ENCODE measurements around the gene MTCL1.

Gene MTCL1

DNA sequence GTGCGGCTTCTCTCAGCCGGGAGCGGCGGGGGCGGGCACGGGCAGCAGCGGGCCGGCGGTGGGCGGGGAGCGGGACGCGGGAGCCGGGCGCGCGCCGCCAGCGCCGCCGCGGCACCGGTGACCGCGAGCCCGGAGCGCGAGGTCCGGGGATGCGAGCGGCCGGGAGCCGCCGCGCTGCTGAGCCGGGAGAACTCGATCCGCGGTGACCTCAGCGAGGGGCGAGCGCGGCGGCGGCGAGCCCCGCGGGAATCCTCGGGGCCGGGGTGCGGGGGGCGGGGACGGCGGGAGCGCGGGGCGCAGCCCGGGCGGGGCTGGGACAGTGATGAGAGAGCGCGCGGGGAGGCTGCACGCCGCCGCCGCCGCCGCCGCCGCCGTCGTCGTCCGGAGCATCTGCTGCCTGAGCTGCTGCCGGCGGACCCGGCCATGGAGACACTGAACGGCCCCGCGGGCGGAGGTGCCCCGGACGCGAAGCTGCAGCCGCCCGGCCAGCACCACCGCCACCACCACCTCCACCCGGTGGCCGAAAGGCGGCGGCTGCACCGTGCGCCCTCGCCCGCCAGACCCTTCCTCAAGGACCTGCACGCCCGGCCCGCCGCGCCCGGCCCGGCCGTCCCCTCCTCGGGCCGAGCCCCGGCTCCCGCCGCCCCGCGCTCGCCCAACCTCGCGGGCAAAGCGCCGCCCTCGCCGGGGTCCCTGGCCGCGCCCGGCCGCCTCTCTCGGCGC, at the start of gene MTCL1:
Gene MTCL1 (plus strand): TSS at position 319 of the 723 bp plus-strand sequence. CDS start 105 bp downstream, at position 424.
- DNase-seq, result peak; percentile 49

- DNase-seq, result no peak
These were observed 49.1 kb upstream of the MTCL1 start for GRCh38 chr18:8656232-8656631.

GRCh38 chr18:8657050-8657820, 48.1 kb upstream of the MTCL1 start:
- peak; percentile 49 for DNase-seq

GRCh38 chr18:8657873-8658470, 47.4 kb upstream of the MTCL1 start:
- DNase-seq, result peak; percentile 69

GRCh38 chr18:8658858-8659485, 46.4 kb upstream of the MTCL1 start:
- peak; percentile 35 for DNase-seq

DNA sequence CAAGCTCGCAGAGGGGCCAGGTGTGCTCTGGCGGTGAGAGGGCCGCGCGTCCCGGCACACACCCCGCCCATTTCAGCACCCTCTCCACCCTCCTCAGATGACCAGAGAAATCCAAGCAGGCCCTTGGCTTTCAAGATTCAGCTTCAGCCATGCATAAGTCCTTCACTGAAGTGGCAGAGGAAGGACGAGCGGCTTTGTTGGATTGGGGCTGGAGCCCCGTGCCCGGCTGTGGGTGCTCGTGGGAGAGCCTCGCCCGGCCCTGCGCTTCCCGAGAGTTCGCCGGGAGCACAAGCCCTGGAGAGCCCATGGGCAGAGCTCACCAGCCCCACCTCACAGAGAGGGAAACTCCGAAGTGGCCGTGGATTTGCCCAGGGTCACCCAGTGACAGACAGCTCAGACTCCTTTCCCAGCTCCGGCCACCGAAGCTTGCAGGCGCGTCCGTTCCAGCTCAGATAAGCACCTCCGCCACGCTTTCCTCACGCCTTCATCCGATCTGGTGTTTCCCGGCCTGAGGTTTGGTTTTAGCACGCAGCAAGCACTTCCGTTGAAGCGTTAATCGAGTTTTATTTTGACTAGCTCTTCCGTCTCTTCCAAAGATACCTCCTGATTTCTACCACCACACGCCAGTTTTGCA, 45.6 kb upstream of the MTCL1 start:
- DNase-seq, result peak; percentile 71

- DNase-seq, result no peak
These were observed 45.0 kb upstream of the MTCL1 start for GRCh38 chr18:8660316-8660715.

DNA sequence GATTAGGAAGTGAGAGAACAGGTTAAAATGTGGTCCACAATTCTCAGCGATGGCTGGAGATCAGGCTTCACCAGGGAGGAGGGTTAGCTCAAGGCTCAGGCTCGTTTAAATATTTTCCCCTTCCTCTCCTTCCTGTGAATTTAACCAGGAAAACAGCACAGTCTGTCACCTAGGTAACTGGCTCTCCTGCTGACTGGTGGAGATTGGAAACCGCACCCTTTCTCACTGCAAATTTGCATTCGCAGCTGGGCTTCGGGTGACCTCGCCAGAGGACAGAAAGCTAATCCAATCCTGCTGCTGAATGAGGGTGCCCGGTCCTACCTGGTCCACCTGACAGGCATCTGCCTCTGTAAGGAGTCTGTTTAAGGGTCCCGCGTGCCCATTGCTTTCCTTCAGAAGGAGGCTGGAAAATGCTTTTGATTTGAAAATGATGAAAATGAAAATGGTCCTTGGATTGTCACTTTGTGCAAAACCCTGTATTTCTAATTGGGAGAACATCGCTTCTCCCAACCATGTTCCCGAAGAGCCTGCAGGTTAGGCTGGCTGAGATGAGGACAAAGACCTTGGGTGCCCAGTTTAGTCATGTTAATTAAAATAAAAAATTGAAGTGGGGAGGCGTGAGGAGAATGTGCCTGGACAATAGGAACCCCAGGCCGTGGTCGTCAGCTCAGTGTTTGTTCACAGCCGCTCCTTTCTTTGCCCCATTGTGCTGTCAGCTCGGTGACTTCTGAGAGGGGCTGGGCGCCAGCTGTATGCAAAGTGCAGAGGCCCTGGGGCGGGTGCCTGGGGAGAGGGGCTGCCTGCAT, 43.4 kb upstream of the MTCL1 start:
- DNase-seq, result peak; percentile 95

GRCh38 chr18:8662560-8663255, 42.6 kb upstream of the MTCL1 start:
- DNase-seq, result peak; percentile 85

DNA sequence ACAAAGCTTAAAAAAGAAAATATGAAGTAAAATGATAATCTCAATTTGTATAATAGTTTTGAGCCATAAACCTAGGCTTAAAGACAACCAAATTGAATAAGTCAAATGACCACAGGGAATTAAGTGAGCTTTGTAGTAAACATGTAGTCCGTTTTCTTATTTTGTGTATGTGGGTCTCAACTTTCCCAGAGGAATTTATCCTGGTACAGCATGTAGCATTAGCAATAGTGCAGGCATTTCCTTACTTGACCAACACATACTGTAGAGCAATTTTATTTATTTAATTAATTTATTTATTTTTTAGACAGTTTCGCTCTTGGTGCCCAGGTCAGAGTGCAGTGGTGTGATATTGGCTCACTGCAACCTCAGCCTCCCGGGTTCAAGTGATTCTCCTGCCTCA, 37.5 kb upstream of the MTCL1 start:
- no peak for DNase-seq

DNA sequence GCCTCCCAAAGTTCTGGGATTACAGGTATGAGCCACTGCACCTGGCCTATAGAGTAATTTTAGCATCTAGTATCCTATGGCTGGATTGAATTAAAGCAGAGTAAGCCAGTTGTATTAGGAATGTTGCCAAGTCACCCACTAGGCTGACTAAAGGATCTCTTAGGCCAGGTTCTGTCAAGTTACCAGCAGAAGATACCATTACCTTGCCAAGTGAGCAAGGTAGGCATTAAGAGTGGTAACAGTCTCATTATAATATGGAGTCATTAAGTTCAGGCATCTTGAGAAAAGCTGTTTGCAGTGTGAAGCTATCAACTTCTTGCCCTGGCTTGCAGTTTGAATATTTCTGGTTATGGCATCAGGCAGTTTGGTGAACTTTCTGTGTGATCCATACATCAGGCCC, 37.0 kb upstream of the MTCL1 start:
- no peak for DNase-seq

GRCh38 chr18:8669571-8669970, 35.8 kb upstream of the MTCL1 start:
- no peak for DNase-seq

DNA sequence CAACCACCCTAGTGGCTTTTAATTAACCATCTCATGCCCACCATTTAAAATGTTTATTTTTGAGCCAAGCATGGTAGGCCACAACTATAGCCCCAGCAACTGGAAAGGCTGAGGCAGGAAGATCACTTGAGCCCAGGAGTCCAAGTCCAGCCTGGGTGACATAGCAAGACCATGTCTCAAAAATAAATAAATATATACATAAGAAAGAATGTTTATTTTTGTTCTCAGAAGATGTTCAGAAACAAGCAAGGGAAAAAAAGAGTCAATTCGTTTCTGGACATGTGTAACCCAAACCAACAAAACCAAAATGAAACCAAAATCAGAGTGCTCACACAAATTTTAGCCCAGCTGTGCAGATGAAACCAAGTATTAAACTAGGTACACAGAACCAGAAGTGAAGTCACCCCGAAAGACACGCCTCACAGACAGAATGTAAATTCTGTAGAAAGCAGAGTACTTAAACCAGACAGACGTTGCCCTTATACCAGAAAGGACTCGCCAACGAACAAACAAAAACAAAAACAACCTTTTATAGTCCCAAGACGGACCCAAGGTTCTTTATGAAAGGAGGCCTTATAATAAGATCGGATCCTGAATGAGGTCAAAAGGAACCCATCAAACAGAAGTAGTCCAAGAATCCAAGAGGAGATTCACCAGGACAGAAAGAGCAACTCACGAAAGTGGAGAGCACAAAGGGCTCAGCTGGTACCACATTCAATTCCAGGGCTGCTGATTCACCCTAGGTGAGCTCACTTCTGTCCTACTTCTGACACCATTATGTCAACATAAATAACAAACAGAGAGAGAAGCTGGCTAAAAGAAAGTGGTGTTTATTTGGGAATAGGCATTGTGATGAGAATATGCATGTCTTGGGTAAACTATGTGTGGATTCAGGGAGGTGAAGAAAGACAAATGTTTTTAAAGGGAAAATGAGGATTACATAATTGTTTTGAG, 31.8 kb upstream of the MTCL1 start:
- DNase-seq, result no peak

DNA sequence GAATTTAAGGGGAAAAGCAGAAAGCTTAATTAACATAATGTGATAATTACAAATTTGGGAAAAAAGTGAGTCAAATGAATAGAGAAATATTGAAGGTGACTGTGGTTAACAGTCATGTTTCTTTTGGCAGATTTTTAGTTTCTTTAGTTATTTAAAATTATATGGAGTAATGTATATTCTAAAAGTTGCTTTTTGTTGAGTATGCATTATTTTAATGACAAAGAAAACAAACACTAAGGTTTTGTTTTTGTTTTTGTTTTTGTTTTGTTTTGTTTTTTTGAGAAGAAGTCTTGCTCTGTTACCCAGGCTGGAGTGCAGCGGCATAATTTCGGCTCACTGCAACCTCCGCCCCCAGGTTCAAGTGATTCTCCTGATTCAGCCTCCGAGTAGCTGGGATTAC, 30.3 kb upstream of the MTCL1 start:
- no peak for DNase-seq

GRCh38 chr18:8681196-8681595, 24.2 kb upstream of the MTCL1 start:
- no peak for DNase-seq

DNA sequence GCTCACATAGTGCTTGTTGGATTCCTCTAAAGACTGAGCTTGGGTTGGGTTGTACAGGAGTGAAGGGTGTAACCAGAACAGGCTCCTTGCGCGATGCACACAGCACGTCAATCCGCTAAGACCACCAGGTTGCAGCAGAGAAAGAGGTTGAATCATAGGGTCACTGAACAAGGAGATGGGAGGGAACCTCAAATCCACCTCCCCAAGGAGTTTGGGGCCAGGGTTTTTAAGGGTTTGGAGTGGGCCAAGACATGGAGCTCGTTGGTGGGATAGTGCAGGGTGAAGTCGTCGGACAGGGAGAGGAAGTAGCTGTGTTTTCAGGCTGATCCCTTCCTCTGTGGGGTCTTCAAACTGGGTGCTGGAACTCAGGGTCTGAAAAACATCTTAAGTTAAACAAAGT, 20.8 kb upstream of the MTCL1 start:
- no peak for DNase-seq

GRCh38 chr18:8685141-8685913, 20.0 kb upstream of the MTCL1 start:
- no peak for DNase-seq

DNA sequence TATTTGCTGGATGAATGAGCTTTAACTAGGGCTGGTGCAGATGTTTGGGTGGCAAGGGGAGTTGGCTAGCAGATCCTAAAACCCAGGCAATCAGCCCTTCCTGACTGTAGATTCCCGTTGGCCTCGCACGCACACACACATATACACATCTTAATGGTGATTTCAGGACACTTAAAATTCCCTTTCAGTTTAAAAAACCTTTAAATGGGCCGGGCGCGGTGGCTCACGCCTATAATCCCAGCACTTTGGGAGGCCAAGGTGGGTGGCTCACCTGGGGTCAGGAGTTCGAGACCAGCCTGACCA, 19.5 kb upstream of the MTCL1 start:
- no peak for DNase-seq

GRCh38 chr18:8686611-8687010, 18.7 kb upstream of the MTCL1 start:
- DNase-seq, result no peak

Data from NCI-H1092 treated with DMSO at 0.1 percent for 48 hours (cell line).